ENCODE measurements around the gene TIPARP.

DNA sequence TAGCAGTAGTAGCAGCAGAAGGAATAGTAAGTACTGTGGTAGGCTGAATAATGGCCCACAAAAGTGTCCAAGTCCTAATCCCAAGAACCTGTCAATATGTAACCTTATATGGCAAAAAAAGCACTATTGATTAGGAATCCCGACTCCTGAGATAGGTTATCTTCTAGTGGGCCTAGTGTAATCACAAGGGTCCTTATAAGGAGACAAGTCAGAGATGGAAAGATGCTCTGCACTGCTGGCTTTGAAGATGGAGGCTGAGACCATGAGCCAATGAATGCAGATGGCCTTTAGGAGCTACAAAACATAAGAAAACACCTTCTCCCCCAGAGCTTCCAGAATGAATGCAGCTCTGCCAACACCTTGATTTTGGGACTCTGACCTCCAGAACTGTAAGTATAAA lies 36.0 kb downstream of the TIPARP start:
- TF ChIP-seq, protein P1, sequence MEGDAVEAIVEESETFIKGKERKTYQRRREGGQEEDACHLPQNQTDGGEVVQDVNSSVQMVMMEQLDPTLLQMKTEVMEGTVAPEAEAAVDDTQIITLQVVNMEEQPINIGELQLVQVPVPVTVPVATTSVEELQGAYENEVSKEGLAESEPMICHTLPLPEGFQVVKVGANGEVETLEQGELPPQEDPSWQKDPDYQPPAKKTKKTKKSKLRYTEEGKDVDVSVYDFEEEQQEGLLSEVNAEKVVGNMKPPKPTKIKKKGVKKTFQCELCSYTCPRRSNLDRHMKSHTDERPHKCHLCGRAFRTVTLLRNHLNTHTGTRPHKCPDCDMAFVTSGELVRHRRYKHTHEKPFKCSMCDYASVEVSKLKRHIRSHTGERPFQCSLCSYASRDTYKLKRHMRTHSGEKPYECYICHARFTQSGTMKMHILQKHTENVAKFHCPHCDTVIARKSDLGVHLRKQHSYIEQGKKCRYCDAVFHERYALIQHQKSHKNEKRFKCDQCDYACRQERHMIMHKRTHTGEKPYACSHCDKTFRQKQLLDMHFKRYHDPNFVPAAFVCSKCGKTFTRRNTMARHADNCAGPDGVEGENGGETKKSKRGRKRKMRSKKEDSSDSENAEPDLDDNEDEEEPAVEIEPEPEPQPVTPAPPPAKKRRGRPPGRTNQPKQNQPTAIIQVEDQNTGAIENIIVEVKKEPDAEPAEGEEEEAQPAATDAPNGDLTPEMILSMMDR (IDR thresholded peaks at IDR 0.05): no peak
- TF ChIP-seq POLR2A (IDR thresholded peaks at IDR 0.05) (no peak), POLR2AphosphoS5 (IDR thresholded peaks at IDR 0.05) (no peak), EP300 (IDR thresholded peaks at IDR 0.05) (no peak)

Measured in gastroesophageal sphincter (tissue), 3 donors.